HG02970 (cell line): Measurements from ENCODE around the gene SLC2A6.

Experiments used
- ATAC-seq: cut with Tn5 transposase; IDR thresholded peaks from one replicate; pipeline ENCODE4 v1.9.1; 2021; ENCODE audit warnings: mild to moderate bottlenecking, moderate library complexity, moderate number of reproducible peaks; ENCODE audit not compliant: unreplicated experiment, low FRiP score

SLC2A6 gene, protein sequence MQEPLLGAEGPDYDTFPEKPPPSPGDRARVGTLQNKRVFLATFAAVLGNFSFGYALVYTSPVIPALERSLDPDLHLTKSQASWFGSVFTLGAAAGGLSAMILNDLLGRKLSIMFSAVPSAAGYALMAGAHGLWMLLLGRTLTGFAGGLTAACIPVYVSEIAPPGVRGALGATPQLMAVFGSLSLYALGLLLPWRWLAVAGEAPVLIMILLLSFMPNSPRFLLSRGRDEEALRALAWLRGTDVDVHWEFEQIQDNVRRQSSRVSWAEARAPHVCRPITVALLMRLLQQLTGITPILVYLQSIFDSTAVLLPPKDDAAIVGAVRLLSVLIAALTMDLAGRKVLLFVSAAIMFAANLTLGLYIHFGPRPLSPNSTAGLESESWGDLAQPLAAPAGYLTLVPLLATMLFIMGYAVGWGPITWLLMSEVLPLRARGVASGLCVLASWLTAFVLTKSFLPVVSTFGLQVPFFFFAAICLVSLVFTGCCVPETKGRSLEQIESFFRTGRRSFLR

DNA sequence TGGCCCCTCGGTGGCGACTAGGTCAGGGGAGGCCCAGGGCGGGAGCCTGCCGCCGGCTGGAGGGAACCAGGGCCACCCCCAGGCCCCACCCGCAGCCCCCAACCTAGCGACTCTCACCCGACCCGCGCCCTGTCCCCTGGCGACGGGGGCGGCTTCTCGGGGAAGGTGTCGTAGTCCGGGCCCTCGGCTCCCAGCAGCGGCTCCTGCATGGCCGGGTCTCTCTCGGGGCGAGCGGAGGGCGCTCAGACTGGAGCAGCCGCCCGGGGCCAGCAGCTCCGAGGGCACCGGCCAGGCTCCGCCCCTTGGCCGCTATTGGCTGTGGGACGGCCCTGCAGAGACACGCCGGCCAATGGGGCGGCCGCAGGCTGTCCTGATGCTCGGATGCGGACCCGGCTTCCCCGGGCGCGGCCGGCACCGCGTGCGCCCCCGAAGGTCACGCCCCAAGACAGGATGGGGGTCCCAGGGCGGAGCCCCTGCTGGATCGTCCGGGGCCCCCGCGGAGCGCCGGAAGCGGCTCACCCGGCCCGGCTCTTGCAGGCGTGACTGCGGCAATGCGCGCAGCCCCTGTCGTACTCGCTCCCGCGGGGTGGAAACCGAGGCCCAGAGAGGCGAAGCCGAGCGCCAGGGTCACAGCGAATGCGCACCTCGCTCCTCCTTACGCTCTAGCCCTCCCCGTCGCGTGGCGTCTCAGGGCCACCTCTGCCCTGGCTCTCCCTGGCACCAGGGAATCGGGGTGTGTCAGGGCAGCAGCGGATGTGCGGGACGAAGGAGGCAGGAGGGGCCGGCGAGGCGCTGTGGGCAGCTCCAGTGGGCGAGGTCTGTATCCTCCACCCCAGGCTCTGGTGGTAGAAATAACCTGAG lies at the start of gene SLC2A6:
Gene SLC2A6, minus strand, starts transcription at position 249 of the 861 bp plus-strand sequence. Its CDS starts 40 bp downstream, at position 209.
- peak; percentile 91 for ATAC-seq

DNA sequence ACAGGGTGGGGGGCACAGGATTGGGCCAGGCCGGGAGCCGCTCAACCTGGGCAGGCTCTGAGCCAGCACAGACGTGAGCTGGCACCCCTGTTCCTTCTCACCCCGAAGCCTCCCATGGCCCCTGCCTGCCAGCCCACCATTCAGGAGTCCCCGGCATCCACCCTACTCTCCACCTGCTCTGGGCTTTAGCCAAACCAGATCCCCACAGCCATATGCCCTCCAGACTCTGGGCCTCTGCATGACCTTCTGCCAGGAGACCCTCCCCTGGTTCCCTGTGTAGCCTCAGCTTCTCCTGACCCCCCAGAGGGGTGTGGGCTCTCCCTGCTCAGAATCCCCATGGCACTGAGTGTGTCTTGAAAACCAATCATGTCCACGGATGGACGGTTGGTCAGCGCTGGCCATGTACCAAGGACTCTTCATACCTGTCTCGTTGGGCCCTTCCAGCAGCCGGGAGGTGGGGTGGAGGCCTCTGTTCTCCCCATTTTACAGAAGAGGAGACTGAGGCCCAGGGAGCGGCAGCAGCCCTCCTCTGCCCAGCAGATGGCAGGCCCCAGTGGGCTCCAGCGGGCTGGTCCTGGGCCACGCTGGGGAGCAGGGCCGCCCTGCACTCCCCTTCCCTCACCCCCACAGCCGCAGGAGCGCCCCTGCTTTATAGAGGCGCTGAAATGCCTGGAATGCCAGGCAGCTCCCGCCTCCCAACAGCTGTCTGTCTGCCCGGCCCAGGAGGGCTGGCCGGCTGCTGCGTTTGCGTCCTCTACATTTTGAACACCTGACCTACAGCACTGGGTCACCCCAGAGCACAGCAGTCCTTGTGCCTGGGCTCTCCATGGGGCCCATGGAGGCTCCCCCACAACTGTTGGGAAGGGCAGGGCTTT lies 49.3 kb upstream of the SLC2A6 start:
- ATAC-seq, result no peak

DNA sequence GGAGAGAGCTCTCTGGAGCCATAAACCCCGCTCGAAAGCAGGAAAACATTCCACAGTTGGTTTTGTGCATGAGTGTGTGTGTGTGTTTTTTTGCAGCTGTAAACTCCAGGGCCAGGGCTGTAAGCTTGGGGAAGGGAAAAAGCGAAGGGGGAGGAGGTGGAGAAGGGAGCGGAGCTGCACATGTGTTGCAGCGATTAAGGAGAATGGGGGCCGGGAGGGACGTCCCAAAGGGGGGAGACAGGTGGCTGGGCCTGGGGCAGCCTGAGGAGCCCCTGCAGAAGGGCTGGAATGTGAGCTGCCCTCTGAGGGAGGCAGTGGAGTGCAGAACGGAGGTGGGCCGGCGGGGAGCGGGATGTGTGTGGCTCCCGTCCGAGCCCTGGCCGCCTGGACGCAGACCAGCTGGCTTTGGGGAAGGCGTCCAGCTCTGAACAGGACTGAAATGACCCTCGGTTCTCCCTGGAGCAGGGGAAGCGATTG lies 48.6 kb upstream of the SLC2A6 start:
- no peak for ATAC-seq

DNA sequence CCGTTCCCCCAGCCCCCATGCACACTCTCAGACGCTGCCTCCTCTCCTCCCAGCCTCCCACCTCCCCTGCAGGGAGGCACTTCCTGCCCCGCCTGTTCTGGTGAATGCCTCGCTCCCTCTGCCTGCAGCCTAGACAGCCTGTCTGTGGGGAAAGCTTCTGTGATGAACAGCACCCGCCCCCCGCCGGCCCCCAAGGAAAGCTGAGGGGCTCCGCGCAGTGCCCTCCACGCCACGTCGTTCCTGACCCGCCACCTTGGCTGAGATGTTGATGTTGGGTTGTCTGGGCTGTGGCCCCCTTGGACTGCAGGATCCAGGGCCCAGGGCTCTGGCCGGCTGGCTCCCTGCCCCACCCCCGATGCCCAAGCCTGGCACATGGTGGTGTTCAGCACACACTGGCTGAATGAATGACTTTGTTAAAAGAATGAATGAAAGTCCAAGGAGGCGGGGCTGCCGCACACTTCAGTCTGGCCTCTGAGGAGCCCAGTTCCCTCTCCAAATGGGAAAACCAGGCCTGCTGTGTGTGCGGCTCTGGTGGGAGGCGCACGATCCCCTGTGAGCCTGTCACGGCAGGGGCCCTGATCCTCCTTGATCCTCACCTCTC lies 47.9 kb upstream of the SLC2A6 start:
- no peak for ATAC-seq

DNA sequence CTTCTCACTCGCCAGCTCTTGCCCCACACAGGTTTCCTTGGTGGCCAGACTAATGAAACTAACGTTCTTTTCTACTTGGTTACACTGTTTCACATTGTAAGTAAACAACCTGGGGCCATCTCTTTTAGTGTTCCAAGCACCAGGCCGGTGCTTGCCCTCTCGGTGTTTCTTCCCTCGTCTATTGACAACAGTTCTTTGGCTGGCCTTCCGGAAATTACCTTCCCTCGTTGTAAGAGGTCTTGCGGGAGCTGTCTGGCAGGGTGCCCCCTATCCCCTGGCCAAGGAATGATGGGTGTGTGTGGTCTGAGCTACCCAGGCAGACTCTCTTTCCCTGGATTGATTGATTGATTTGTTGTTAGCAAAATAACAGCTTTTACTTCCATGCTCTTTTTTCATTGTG lies 46.8 kb upstream of the SLC2A6 start:
- no peak for ATAC-seq

DNA sequence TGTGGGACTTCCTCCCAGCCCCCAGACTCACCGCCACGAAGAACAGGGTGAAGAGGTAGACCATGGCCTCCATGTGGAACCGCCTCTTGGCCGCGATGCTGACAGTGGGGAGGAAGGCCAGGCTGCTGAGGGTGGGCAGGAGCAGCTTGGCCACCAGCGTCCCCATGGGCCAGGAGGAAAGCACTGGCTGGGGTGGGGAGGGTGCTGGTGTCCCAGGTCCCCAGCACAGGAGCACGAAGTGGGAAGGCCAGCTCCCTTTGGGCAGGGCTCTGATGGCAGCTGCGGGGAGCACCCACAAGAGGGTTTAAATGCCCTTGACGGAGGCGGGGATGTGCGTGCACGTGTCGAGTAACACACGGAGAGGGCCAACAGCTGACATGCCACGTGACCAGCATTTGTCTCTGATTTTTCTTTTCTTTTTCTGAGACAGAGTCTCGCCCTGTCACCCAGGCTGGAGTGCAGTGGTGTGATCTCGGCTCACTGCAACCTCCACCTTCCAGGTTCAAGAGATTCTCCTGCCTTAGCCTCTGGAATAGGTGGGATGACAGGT lies 45.9 kb upstream of the SLC2A6 start, which contains the start of gene MYMK:
Gene MYMK, minus strand, starts transcription at position 281 of the 550 bp plus-strand sequence. Its CDS starts 115 bp downstream, at position 166.
- ATAC-seq, result no peak

DNA sequence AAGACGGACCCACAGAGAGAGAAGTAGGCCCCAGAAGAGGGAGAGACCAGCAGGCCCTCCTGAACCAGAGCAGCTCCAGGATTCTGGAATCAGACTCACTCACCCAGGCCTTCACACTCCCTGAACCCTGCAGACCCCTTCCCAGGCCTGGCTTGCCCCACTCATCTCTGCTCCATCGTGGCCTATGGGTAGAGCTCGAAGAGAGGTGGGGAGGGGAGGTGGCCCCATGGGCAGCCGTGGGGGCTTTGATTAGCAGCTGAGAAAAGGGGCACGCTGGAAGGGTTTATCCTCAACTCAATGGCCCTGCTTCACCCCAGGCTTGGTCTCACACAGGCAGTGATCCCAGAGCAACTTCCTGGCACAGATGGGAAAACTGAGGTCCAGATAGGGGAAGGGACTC lies 45.2 kb upstream of the SLC2A6 start:
- ATAC-seq, result no peak

DNA sequence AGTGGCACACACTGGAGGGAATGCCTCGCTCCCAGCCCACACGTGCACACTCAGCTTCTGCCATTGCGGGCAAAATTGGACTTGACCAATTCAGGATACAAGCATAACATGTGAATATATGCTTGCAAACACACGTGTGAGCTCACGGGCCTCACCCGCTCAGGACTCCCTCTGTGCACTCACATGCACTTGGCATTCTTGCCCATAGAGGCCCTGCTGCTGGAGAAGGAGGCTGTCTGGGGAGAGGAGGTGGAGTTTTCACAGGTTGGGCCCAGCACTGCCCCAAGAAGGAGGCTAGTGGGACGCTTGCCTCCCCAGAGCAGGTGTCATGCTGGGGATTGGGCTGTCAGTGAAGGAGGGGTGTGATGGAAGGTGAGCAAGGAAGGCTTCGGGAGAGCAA lies 44.2 kb upstream of the SLC2A6 start:
- ATAC-seq, result no peak

DNA sequence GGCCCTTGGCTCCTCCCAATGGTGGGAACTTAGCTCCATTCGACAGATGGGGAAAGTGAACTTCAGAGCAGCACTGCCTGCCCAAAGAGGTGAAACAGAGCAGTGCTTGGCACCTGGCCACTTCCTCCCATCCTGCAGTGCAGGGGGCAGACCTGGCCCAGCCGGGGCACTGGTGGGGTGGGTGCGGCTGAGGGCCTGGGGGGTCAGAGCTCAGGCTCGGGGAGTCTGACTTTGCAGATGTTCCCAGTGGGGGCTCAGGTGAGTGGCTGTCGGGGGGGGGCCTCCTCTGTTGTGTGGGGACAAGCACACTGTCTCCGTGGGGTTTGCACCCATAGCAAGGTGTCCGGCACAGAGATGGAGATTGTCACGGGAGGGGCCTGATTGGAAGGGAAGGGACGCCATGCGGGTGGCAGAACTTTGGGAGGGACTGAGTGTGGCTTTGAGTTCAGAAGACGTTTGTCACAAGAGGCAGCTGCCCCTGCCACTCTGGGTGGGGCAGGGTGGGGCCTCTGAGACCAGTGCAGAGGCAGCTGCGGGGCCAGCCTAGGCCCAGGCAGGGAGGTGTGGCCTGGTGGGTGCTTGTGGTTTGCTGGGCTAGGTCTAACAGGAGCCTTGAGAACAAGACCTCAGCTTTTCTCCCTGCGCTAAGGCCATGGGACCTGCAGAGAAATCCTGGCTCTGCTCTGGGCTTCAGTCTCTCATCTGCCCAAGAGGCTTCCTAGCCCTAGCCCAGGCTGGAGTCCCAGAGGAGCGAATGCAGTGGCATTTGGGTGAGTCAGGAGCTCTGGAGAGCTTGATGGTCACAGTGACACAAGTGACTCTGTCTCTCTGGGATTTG lies 43.4 kb upstream of the SLC2A6 start:
- ATAC-seq, result no peak

DNA sequence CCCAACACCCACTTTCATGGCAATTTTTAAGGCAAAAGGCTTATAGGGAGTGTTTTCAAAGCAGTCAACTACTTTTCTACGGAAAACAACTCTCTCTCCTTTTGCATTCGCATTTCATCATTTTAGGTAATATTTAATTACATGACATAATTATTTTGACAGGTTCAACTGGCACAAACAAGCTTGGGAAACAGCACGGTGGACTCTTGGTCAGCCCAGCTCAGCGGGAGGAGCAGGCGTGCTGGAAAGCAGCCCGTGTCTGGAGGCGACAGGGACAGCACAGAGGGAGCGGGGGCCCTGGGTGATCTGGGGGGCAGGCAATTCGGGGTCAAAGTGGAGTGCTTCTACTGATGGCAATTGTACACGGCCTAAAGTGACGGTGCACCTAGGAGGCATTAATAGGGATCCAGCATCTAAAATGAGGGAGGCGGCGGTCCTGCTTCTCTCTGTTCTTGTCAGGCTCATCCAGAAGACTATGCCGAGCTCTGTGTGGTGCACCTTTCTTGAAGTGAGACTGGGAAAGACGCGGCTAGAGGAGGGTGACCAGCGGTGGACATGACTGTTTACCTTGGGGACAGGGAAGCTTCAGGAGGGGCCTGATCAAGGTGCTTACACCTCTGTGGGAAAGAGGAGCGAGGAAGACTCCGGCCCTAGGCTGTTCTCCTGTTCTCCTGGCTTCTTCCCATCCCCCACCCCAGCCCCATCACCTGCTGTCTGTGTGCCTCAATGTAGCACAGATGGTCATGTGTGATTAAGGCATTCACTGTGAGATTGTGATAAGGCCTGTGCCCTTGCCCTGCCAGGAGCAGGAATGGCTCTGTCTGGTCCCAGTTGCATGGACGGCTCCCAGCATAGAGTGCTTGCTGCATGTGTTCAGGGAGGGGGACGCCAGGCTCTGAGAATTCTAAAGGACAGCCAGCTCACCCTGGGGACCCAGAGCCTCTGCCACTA lies 42.5 kb upstream of the SLC2A6 start:
- no peak for ATAC-seq

DNA sequence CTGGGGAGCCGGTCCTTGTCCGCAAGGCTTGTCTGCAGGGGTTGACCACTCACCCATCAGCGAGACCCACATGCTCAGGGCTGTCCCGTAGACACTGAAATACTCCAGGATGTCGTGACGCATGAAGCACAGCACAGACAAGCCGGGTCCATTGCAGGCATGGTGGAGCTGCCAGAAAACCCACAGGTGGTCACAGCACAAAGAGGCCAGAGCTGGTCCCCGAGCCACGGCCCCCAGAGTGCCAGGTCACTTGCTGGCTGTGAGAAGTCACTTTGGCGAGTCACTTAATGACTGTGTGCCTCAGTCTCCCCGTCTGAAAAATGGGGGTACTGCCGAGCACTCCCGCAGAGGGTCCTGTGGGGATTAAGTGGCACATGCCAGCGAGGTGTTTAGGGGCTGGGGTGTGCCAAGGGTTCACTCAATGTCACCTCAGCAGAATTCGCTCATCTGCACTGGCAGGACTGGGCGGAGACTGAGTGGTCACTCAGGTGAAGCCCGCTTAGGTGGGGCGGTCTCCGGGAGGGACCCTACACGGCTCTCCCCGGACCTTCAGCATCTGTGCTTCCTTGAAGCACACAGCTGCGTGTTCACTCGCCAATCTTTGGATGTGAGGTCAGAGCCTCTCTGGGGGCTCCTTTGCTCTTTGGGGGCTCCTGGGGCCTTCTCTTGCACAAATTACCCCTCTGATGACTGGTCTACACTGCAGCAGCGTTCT lies 41.4 kb upstream of the SLC2A6 start:
- no peak for ATAC-seq

DNA sequence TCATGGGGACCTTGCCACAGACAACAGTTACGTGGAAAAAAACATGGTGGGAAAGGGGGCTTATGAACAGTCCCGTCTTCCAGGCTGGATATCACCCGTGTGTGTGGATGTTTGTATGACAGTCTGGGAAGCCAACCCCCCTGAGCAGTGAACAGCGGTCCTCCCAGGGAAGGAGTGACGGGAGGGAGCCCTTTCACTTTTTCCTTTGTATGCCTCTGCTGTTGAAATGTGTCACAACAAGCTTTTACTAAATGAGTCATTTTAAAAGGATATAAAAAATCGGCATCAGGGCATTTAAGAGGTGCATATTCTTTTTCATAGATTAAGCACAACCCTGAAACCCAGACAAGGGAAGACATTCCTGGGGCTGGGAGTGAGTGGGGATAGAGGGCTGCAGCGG lies 40.8 kb upstream of the SLC2A6 start:
- ATAC-seq, result no peak

DNA sequence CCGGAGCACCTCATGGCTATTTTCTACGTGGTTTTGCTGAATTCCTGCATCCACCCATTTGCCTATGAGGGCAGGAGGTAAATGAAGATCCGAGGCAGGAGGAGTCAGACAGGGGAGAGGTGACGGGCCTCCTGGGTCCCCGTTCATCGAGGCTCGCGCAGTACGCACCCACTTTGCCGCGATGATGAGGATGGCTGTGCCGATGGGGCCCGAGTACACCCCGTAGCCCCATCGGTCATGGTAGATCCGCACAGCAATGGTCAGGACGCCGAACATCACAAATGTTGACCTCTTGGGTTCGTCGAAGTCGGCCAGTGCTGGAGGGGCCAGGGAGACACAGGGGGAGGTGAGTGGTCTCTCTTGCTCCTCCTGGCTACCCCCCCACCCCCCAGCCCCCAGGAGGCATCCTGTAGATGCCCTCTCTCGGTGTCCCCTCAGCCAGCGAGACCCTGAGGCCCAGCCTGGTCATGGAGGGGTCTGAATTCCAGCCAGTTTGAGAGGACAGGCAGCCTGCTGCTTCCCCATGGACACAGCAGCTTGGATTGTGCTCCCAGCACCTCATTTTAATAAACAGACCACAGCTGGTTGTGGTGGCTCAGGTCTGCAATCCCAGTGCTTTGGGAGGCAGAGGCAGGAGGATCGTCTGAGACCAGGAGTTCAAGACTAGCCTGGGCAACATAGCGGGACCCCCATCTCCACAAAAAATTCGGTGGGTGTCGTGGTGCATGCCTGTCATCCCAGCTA lies 40.0 kb upstream of the SLC2A6 start:
- ATAC-seq, result no peak

DNA sequence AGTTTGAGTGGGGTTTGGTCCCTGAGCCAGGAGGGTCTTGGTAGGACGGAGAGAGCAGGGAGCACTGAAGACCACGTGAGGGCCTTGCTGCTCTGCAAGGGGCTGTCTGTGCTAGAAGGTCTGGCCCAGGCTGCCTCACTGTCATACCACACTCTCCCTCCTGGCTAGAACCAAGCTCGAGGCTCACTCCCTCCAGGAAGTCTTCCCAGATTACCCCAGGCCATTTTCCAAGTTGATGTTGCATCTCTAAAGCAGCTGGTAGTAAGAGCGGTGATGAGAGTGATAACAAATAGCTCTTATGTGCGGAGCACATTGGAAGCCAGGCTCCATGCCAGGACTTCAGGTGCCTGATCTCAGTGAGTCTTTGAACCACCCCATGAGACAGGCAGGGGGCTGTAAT lies 39.3 kb upstream of the SLC2A6 start:
- ATAC-seq, result no peak

DNA sequence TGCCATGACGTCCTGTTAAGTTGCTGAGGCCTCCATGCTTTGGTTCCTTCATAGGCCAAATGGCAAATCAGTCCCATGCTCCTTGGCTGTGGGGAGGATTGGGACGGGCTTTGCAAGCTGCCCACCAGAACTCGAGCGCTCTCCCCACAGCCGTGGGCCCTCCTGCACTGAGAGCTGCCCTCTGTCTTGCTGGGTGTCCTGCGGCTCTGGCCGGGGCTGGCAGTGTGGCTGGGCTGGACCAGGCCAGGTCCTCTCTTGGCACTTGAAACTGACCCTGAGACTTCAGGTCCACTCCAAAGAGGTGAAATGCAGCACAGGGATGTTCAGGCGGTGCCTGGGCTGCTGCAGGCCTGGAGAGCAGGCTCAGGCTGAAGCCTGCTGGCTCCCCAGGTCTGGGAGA lies 38.8 kb upstream of the SLC2A6 start:
- ATAC-seq, result no peak

DNA sequence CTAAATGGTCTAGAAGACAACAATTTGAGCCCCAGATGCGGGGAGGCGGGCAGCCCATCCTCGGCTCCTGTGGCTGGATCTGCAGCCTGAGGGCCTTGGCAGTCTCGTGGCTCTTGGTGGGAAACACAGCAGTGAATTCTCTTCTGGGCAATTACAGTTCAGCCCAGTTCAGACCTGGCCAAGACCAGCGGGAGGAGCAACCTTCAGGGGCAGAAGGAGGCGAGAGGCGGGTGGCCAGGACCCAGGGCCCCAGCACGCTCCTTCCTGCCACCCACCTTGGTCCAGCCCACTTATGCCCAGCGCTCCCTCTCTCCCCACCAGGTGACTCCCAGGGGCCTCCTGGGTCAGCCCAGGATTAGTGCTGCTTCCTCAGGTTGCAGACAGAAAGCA lies 38.1 kb upstream of the SLC2A6 start:
- no peak for ATAC-seq
